Measurements from ENCODE around the gene OLFM2.
"Not testable (repeated sequence)": the region's sequence is repeated elsewhere in the genome, so short reads cannot be mapped to it uniquely, and the experiment has no call there.

Gene OLFM2

DNA sequence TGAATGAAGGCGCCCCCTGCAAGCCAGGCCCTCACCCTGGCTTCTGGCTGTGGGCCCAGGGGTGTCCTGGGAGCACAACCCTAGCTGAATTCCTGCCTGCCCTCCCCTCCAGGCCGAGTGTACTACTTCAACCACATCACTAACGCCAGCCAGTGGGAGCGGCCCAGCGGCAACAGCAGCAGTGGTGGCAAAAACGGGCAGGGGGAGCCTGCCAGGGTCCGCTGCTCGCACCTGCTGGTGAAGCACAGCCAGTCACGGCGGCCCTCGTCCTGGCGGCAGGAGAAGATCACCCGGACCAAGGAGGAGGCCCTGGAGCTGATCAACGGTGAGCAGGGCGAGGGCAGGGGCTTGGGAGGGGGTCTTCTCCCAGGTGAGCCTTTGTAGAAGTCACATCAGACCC, 98.0 kb downstream of the OLFM2 start:
- Histone ChIP-seq H3K27me3 (ENCODE audit: insufficient read depth, low read length) (no peaks in the 10 kb centered on the region), H3K4me1 (ENCODE audit: insufficient read depth, low read length) (no peaks in the 10 kb centered on the region), H3K27ac (ENCODE audit: low read length) (no peak overlapping the region), H3K9ac (ENCODE audit: low read depth, low read length) (no peak overlapping the region), H3K9me3 (ENCODE audit: insufficient read depth, low read depth, low read length) (no peaks in the 10 kb centered on the region), H3K4me3 (ENCODE audit: low read length) (no peak overlapping the region), H3K36me3 (ENCODE audit: insufficient read depth, low read depth, low read length) (peaks cover 51% of the 10 kb centered on the region)

DNA sequence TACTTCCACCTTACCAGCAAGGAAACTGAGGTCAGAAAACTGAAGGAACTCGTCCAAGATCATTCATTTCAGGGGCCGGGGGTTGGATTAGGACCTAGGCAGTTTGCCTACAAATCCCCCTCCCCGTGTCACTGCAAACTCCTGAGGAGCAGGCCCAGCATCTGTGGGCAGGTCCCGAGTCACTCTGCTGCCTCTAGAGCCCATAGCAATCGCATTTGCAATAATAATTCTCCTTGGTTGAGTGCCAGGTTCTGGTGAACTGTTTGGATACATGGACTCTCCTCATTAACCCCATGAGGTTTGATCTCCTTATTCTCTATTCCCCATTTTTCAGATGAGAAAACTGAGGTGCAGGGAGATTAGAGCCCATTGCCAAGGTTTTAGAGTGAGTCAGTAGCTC, 100.3 kb downstream of the OLFM2 start:
- Histone ChIP-seq H3K27ac (ENCODE audit: low read length) (no peak overlapping the region), H3K27me3 (ENCODE audit: insufficient read depth, low read length) (no peaks in the 10 kb centered on the region), H3K9me3 (ENCODE audit: insufficient read depth, low read depth, low read length) (no peaks in the 10 kb centered on the region), H3K4me3 (ENCODE audit: low read length) (peak overlapping the region; percentile 86), H3K9ac (ENCODE audit: low read depth, low read length) (peak overlapping the region; percentile 85; the same call in 1 of the 2 replicates), H3K4me1 (ENCODE audit: insufficient read depth, low read length) (no peaks in the 10 kb centered on the region), H3K36me3 (ENCODE audit: insufficient read depth, low read depth, low read length) (peaks cover 28% of the 10 kb centered on the region)

- no peaks in the 10 kb centered on the region for H3K27me3 ChIP-seq (ENCODE audit: insufficient read depth, low read length)
- no peaks in the 10 kb centered on the region for H3K4me1 ChIP-seq (ENCODE audit: insufficient read depth, low read length)
- peak overlapping the region; percentile 85 for H3K9ac ChIP-seq (ENCODE audit: low read depth, low read length)
- peak overlapping the region; percentile 86 for H3K4me3 ChIP-seq (ENCODE audit: low read length)
- H3K9me3 ChIP-seq (ENCODE audit: insufficient read depth, low read depth, low read length): no peaks in the 10 kb centered on the region
- H3K27ac ChIP-seq (ENCODE audit: low read length): peak overlapping the region; percentile 32
- peaks cover 23% of the 10 kb centered on the region for H3K36me3 ChIP-seq (ENCODE audit: insufficient read depth, low read depth, low read length)
Measured at GRCh38 chr19:9835507-9835949, 100.8 kb downstream of the OLFM2 start.

GRCh38 chr19:9834726-9835506, 101.4 kb downstream of the OLFM2 start, which contains the start of gene PIN1:
PIN1 (plus strand) TSS chr19:9835318; CDS start chr19:9835345, 27 bp downstream.
- Histone ChIP-seq H3K36me3 (ENCODE audit: insufficient read depth, low read depth, low read length) (peaks cover 23% of the 10 kb centered on the region), H3K27ac (ENCODE audit: low read length) (peak within 1 kb of the TSS; percentile 32), H3K4me3 (ENCODE audit: low read length) (peak within 1 kb of the TSS; percentile 86), H3K9ac (ENCODE audit: low read depth, low read length) (peak within 1 kb of the TSS; percentile 85), H3K27me3 (ENCODE audit: insufficient read depth, low read length) (no peaks in the 10 kb centered on the region), H3K9me3 (ENCODE audit: insufficient read depth, low read depth, low read length) (no peaks in the 10 kb centered on the region), H3K4me1 (ENCODE audit: insufficient read depth, low read length) (no peaks in the 10 kb centered on the region)

DNA sequence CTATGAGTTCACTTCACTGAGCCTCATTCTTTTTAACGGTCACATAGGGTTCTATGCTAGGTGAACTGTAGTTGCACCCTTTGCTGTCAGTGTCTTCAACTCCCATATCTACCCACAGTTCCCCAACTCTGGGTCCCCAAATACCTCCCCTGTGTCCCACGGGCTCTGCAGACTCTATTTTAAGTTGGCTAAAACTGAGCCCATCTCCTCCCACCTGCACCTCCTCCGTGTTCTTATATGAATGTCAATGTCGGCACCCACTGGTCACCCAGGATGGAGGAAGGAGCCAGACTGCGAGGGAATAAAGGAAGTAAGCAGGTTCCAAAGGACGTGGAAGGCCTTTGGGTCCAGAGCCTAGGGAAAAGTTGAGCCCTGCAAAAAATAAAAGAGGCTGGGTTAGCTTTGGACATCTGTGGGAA, 102.0 kb downstream of the OLFM2 start:
- Histone ChIP-seq H3K27ac (ENCODE audit: low read length) (no peak overlapping the region), H3K36me3 (ENCODE audit: insufficient read depth, low read depth, low read length) (peaks cover 21% of the 10 kb centered on the region), H3K4me3 (ENCODE audit: low read length) (peak overlapping the region; percentile 47; the same call in 1 of the 2 replicates), H3K27me3 (ENCODE audit: insufficient read depth, low read length) (no peaks in the 10 kb centered on the region), H3K4me1 (ENCODE audit: insufficient read depth, low read length) (no peaks in the 10 kb centered on the region), H3K9me3 (ENCODE audit: insufficient read depth, low read depth, low read length) (no peaks in the 10 kb centered on the region), H3K9ac (ENCODE audit: low read depth, low read length) (no peak overlapping the region)

- Histone ChIP-seq H3K27me3 (ENCODE audit: insufficient read depth, low read length) (no peaks in the 10 kb centered on the region), H3K9ac (ENCODE audit: low read depth, low read length) (peak overlapping the region; percentile 95), H3K4me3 (ENCODE audit: low read length) (peak overlapping the region; percentile 98), H3K36me3 (ENCODE audit: insufficient read depth, low read depth, low read length) (peaks cover 10% of the 10 kb centered on the region), H3K27ac (ENCODE audit: low read length) (no peak overlapping the region), H3K9me3 (ENCODE audit: insufficient read depth, low read depth, low read length) (no peaks in the 10 kb centered on the region), H3K4me1 (ENCODE audit: insufficient read depth, low read length) (peaks cover 3% of the 10 kb centered on the region; the same call in 1 of the 2 replicates)
Measured at GRCh38 chr19:9828551-9829063, 107.7 kb downstream of the OLFM2 start.

- Histone ChIP-seq H3K9ac (ENCODE audit: low read depth, low read length) (peak within 1 kb of the TSS; percentile 95), H3K9me3 (ENCODE audit: insufficient read depth, low read depth, low read length) (no peaks in the 10 kb centered on the region), H3K27ac (ENCODE audit: low read length) (no peak within 1 kb of the TSS), H3K4me3 (ENCODE audit: low read length) (peak within 1 kb of the TSS; percentile 98), H3K4me1 (ENCODE audit: insufficient read depth, low read length) (peaks cover 3% of the 10 kb centered on the region; the same call in 1 of the 2 replicates), H3K36me3 (ENCODE audit: insufficient read depth, low read depth, low read length) (peaks cover 10% of the 10 kb centered on the region), H3K27me3 (ENCODE audit: insufficient read depth, low read length) (no peaks in the 10 kb centered on the region)
Measured at GRCh38 chr19:9827289-9828238, 108.8 kb downstream of the OLFM2 start, which contains the start of gene UBL5. UBL5 (plus strand) TSS chr19:9827918; CDS start chr19:9828338, 420 bp downstream.

- Histone ChIP-seq H3K27me3 (ENCODE audit: insufficient read depth, low read length) (no peaks in the 10 kb centered on the region), H3K9ac (ENCODE audit: low read depth, low read length) (no peak overlapping the region), H3K4me3 (ENCODE audit: low read length) (no peak overlapping the region), H3K4me1 (ENCODE audit: insufficient read depth, low read length) (peaks cover 2% of the 10 kb centered on the region; the same call in 1 of the 2 replicates), H3K9me3 (ENCODE audit: insufficient read depth, low read depth, low read length) (no peaks in the 10 kb centered on the region), H3K27ac (ENCODE audit: low read length) (no peak overlapping the region), H3K36me3 (ENCODE audit: insufficient read depth, low read depth, low read length) (no peaks in the 10 kb centered on the region)
Measured at GRCh38 chr19:9823816-9824215, 112.5 kb downstream of the OLFM2 start.

DNA sequence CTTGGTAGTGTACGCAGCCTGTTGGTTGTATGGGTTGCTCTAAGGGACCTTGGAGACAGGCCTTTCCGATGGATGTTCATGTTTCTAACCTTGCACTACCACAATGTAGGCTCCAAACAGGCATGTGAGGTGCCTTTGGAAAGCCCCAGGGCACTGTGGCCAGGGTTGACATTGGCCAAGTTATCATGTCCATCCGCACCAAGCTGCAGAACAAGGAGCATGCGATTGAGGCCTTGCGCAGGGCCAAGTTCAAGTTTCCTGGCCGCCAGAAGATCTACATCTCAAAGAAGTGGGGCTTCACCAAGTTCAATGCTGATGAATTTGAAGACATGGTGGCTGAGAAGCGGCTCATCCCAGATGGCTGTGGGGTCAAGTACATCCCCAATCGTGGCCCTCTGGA, 116.3 kb downstream of the OLFM2 start:
- H3K9ac ChIP-seq (ENCODE audit: low read depth, low read length); H3K27ac ChIP-seq (ENCODE audit: low read length): not testable (repeated sequence)

DNA sequence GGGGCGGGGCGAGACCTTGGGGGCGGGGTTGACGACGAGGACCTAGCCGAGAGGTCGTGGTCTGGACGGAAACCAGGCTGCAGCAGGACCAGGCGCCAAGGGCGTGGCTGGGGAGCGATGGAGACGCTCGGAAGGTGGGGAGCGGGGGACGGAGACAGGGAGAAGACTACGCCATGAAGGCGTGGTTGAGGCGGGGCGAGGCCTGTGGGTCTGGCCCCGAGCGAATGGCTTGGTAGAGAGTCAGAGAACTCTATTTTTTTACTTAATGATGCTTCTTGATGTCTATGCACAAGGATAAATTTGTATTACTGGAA, 116.8 kb downstream of the OLFM2 start:
- H3K36me3 ChIP-seq (ENCODE audit: insufficient read depth, low read depth, low read length): no peaks in the 10 kb centered on the region; the same call in 1 of the 2 replicates
- 0 out of 2 replicates have a peak, but pooled peaks cover 7% of the 10 kb centered on the region for H3K9me3 ChIP-seq (ENCODE audit: insufficient read depth, low read depth, low read length)
- no peak overlapping the region for H3K27ac ChIP-seq (ENCODE audit: low read length)
- H3K9ac ChIP-seq (ENCODE audit: low read depth, low read length): no peak overlapping the region
- no peaks in the 10 kb centered on the region for H3K4me1 ChIP-seq (ENCODE audit: insufficient read depth, low read length)
- no peaks in the 10 kb centered on the region for H3K27me3 ChIP-seq (ENCODE audit: insufficient read depth, low read length)
- peak overlapping the region; percentile 44; the same call in 1 of the 2 replicates for H3K4me3 ChIP-seq (ENCODE audit: low read length)

More for the DNA sequence above, 116.3 kb downstream of the OLFM2 start:
- not testable (repeated sequence) for H3K27me3 ChIP-seq (ENCODE audit: insufficient read depth, low read length); H3K36me3 ChIP-seq (ENCODE audit: insufficient read depth, low read depth, low read length); H3K4me1 ChIP-seq (ENCODE audit: insufficient read depth, low read length); H3K9me3 ChIP-seq (ENCODE audit: insufficient read depth, low read depth, low read length)
- H3K4me3 ChIP-seq (ENCODE audit: low read length): peak overlapping the region; percentile 44; the same call in 1 of the 2 replicates
